Gastroesophageal sphincter (tissue), 4 donors: ENCODE results near the gene AKR7A3. TPM values are rescaled to one million over a fixed set of nuclear protein-coding genes. Genes with fewer than 3 reads are reported as not detected.

ENCODE experiments used
- ATAC-seq: fragments of 150-250 bp; one replicate; pipeline ENCODE4 v1.9.1; 2016; ENCODE audit warnings: mild to moderate bottlenecking, moderate library complexity
- H3K27ac ChIP-seq, 4 donors: fragments of 200-600 bp; sonication (generic) in 3 of 4; 1 replicate in 3 of 4; 2 replicates in 1 of 4; pipeline ENCODE4 v1.5.1; 2016 to 2019
- H3K27me3 ChIP-seq: fragments of 200-600 bp; sonication (generic); one replicate; pipeline ENCODE4 v1.5.1; 2019
- H3K36me3 ChIP-seq, 2 donors: fragments of 200-600 bp; sonication (generic); one replicate each; pipeline ENCODE4 v1.5.1; 2019; ENCODE audit warnings: control low read depth in 1 of 2
- H3K4me1 ChIP-seq, 3 donors: fragments of 200-600 bp; sonication (generic); 1 replicate in 2 of 3; 2 replicates in 1 of 3; pipeline ENCODE4 v1.5.1; 2016 to 2019; ENCODE audit warnings: control low read depth in 2 of 3
- H3K4me3 ChIP-seq, 2 donors: fragments of 200-600 bp; sonication (generic); one replicate each; pipeline ENCODE4 v1.5.1; 2019; ENCODE audit warnings: mild to moderate bottlenecking in 1 of 2, moderate library complexity in 1 of 2
- H3K9me3 ChIP-seq, 3 donors: fragments of 200-600 bp; sonication (generic); one replicate each; pipeline ENCODE4 v1.5.1; 2017 to 2019; ENCODE audit warnings: control low read depth in 2 of 3
- CTCF ChIP-seq, 4 experiments: fragments of 200-600 bp in 2 of 4; fragments of 450-650 bp in 2 of 4; sonication (generic) in 1 of 4; IDR thresholded peaks; one replicate each; pipeline ENCODE4 v1.5.1; 2017 to 2019; ENCODE audit warnings: antibody characterized with exemption in 4 of 4, mild to moderate bottlenecking in 2 of 4, moderate library complexity in 2 of 4
- EP300 ChIP-seq: sonication (generic); formaldehyde crosslinking; IDR thresholded peaks from one replicate; pipeline ENCODE4 v1.6.1; 2017; ENCODE audit warnings: antibody characterized with exemption, mild to moderate bottlenecking
- POLR2A ChIP-seq, 2 donors: fragments of 450-650 bp; IDR thresholded peaks; one replicate each; pipeline ENCODE4 v1.6.1; 2017; ENCODE audit warnings: antibody characterized with exemption in 2 of 2, mild to moderate bottlenecking in 2 of 2, moderate library complexity in 1 of 2
- POLR2AphosphoS5 ChIP-seq: sonication (generic); formaldehyde crosslinking; IDR thresholded peaks from one replicate; pipeline ENCODE4 v1.6.1; 2017; ENCODE audit warnings: antibody characterized with exemption
- WGBS, 2 donors: methylation state at CpG; one replicate each; pipeline ENCODE4 v1.1.5; 2018; ENCODE audit warnings: low coverage in 1 of 2; 5-methylcytosine and 5-hydroxymethylcytosine counted together
- total RNA-seq, 4 donors: library from RNA; depleted of rRNA; stranded (reverse); fragments of >200 nt; gene quantifications; one replicate each; pipeline ENCODE4 v1.1.0, GENCODE V29; 2016

Gene AKR7A3
- total RNA-seq, 4 donors from 2014 or later = 0.27 to 1.6 (median 0.71) TPM

- Histone ChIP-seq H3K36me3 (peaks cover 0 to 44% of the 10 kb centered on the region in 2 donors), H3K4me3 (no peak overlapping the region), H3K27me3 (no peaks in the 10 kb centered on the region), H3K4me1 (peaks cover 2 to 42% (median 23%) of the 10 kb centered on the region in 3 donors), H3K27ac (no peak overlapping the region), H3K9me3 (no peaks in the 10 kb centered on the region)
- no peak for ATAC-seq
- TF ChIP-seq CTCF (IDR thresholded peaks at IDR 0.05) (no peak), POLR2A (IDR thresholded peaks at IDR 0.05) (no peak), POLR2AphosphoS5 (no peak), EP300 (no peak)
Measured at GRCh38 chr1:19254416-19254815, 34.2 kb downstream of the AKR7A3 start.

- H3K9me3 ChIP-seq = no peaks in the 10 kb centered on the region
- peak; percentile 33 to 34 for TF ChIP-seq POLR2A (IDR thresholded peaks at IDR 0.05)
- peak; percentile 53 for TF ChIP-seq POLR2AphosphoS5
- no peak for TF ChIP-seq EP300
- peak in 1 of 4 experiments; percentile 32 for TF ChIP-seq CTCF (IDR thresholded peaks at IDR 0.05)
- peak within 1 kb of the TSS; percentile 64 to 85 for H3K4me3 ChIP-seq
- peaks cover 0 to 15% of the 10 kb centered on the region in 2 donors for H3K36me3 ChIP-seq
- H3K27ac ChIP-seq = peak within 1 kb of the TSS; percentile 74 to 95 (median 94)
- H3K27me3 ChIP-seq = no peaks in the 10 kb centered on the region
- peak; percentile 97 for ATAC-seq
- 0% methylated on average over 7 of the region's 81 CpGs; no CpG with 5 or more reads in 1 of the 2 donors for WGBS, 2 donors
- peaks cover 2 to 43% (median 23%) of the 10 kb centered on the region in 3 donors for H3K4me1 ChIP-seq
Measured at GRCh38 chr1:19251305-19252196, 37.0 kb downstream of the AKR7A3 start, which contains the start of the genes EMC1 and MRTO4. Gene EMC1, minus strand, starts transcription at chr1:19251524. Its CDS starts 15 bp downstream, at chr1:19251509. Gene MRTO4, plus strand, starts transcription at chr1:19251805. Its CDS starts 31 bp downstream, at chr1:19251836.

GRCh38 chr1:19250629-19251304 lies 37.8 kb downstream of the AKR7A3 start:
- H3K9me3 ChIP-seq = no peaks in the 10 kb centered on the region
- no peak for ATAC-seq
- H3K27me3 ChIP-seq = no peaks in the 10 kb centered on the region
- H3K36me3 ChIP-seq = peaks cover 0 to 11% of the 10 kb centered on the region in 2 donors
- peak overlapping the region; percentile 74 to 95 (median 94) for H3K27ac ChIP-seq
- peak overlapping the region; percentile 64 to 85 for H3K4me3 ChIP-seq
- peaks cover 2 to 43% (median 23%) of the 10 kb centered on the region in 3 donors for H3K4me1 ChIP-seq
- TF ChIP-seq EP300 = no peak
- TF ChIP-seq POLR2A (IDR thresholded peaks at IDR 0.05) = no peak
- no peak for TF ChIP-seq POLR2AphosphoS5
- no peak for TF ChIP-seq CTCF (IDR thresholded peaks at IDR 0.05)
- WGBS, 2 donors = 9 to 36% methylated on average over 4 to 12 of the region's 14 CpGs

- H3K4me1 ChIP-seq = peaks cover 0 to 4% (median 0%) of the 10 kb centered on the region in 3 donors
- peaks cover 0 to 96% of the 10 kb centered on the region in 2 donors for H3K36me3 ChIP-seq
- TF ChIP-seq POLR2AphosphoS5 (peak; percentile 53), POLR2A (IDR thresholded peaks at IDR 0.05) (no peak), CTCF (IDR thresholded peaks at IDR 0.05) (peak; percentile 87 to 95 (median 94)), EP300 (no peak)
- H3K4me3 ChIP-seq = no peak overlapping the region
- no peaks in the 10 kb centered on the region for H3K9me3 ChIP-seq
- WGBS, 2 donors = 42 to 57% methylated on average over 2 to 7 of the region's 7 CpGs
- H3K27ac ChIP-seq = peak overlapping the region in 3 of 4 donors; percentile 43 to 60 (median 53)
- H3K27me3 ChIP-seq = no peaks in the 10 kb centered on the region
- peak; percentile 96 for ATAC-seq
Measured at GRCh38 chr1:19240673-19241538, 47.7 kb downstream of the AKR7A3 start.
